ENCODE data around the gene DUSP2. TPM values are rescaled to one million over a fixed set of nuclear protein-coding genes. Genes with fewer than 3 reads are reported as not detected.

The DUSP2 gene
- total and polyA plus RNA-seq, 10 of the 15 experiments (the other 5 are each of a cell fraction or from before 2014, with no cell fraction given) = 9.7 to 212 (median 57.2) TPM

DNA sequence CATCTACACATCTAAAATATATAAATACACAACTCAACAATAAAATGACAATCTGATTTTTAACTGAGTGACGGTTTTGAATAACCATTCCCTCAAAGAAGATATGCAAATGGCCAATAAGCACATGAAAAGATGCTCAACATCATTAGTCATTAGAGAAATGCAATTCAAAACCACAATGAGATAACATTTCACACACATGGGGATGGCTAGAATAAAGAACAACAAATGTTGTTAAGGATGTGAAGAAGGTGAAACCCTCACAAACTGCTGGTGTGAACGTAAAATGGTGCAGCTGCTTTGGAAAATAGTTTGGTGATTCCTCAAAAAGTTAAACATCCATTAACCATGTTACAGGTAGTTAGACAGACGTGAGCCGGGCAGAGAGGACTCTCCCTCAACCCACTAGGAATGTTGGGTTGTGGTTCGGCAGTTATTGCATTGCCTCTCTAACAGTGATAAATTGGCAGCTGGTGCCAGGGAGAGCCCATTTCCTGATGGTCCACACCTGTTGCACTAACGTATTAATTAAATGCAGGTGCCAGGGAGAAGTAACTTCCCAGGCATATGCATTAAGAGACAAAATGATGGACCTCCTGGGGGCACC, 22.3 kb upstream of the DUSP2 start:
- Histone ChIP-seq H3K36me3 (ENCODE audit: control insufficient read depth in 2 of 2, insufficient read depth in 2 of 2, low read length in 1 of 2) (no peaks in the 10 kb centered on the region), H3K27me3 (replicated peaks in 1 of 2; ENCODE audit: control insufficient read depth in 2 of 2, insufficient read depth in 2 of 2, low read length in 1 of 2) (no peaks in the 10 kb centered on the region), H4K20me1 (ENCODE audit: control insufficient read depth, insufficient read depth) (no peaks in the 10 kb centered on the region), H3K4me1 (ENCODE audit: control insufficient read depth, insufficient read depth, low read length) (peaks cover 34% of the 10 kb centered on the region), H3K79me2 (ENCODE audit: control insufficient read depth, insufficient read depth, low read length) (no peaks in the 10 kb centered on the region; the same call in none of the 2 replicates), H2AFZ (ENCODE audit: control insufficient read depth, low read depth, low read length) (no peak overlapping the region; the same call in 1 of the 2 replicates), H3K4me2 (ENCODE audit: control insufficient read depth, insufficient read depth) (no peak overlapping the region), H3K27ac (ENCODE audit: control insufficient read depth, insufficient read depth) (no peak overlapping the region), H3K9me3 (replicated peaks; ENCODE audit: control insufficient read depth, insufficient read depth, low read length) (no peaks in the 10 kb centered on the region; the same call in 2 of the 3 replicates), H3K4me3 (no peak overlapping the region), H3K9ac (ENCODE audit: control insufficient read depth, insufficient read depth, low read length) (no peak overlapping the region)
- CTCF ChIA-PET = interaction anchor here (10.6 kb wide), 1 partner anchor 26 kb away, joined by 535 read pairs; the partner anchor contains the start of genes ASTL and DUSP2
- RAD21 ChIA-PET (ENCODE audit: unreplicated experiment) = interaction anchor here (0.9 to 5.4 kb wide), 5 partner anchors 7 to 175 kb away, joined by 3 to 59 read pairs (median 4); no protein-coding TSS in a partner anchor
- no peak for ATAC-seq
- in situ Hi-C loops (cut with MboI) = no loop called here
- BruUV-seq (replicated peaks) = no TSS peak
- intact Hi-C loops (cut with micrococcal nuclease; ENCODE audit: unreplicated experiment) = no loop called here
- no peak for FAIRE-seq
- WGBS (ENCODE audit: insufficient coverage, insufficient replicate concordance, low lambda C conversion rate, missing lambda C conversion rate) = 52% methylated on average over 6 of the region's 6 CpGs
- POLR2A ChIA-PET = interaction anchor here (0.6 to 6.3 kb wide), 6 partner anchors 11 to 82 kb away, joined by 3 to 80 read pairs (median 3); partner anchors contain the start of gene DUSP2
- SMC1A ChIA-PET (ENCODE audit: uncharacterized antibody, unreplicated experiment) = interaction anchor here (1.1 to 1.9 kb wide), 6 partner anchors 8 to 33 kb away, joined by 3 to 8 read pairs (median 4); no protein-coding TSS in a partner anchor
- no peak for DNase-seq (ENCODE audit: low read depth, low spot score)
- TF ChIP-seq BMI1 (IDR thresholded peaks at IDR 0.05; ENCODE audit: borderline replicate concordance) (no peak), TCF3 (IDR thresholded peaks at IDR 0.05; ENCODE audit: borderline replicate concordance, insufficient read depth, low read depth, low read length) (no peak), EZH2 (IDR thresholded peaks at IDR 0.05; ENCODE audit: borderline replicate concordance, control insufficient read depth, low read depth, low read length) (no peak), SREBF1 (IDR thresholded peaks at IDR 0.05; ENCODE audit: low read length) (no peak), ZNF24 (IDR thresholded peaks at IDR 0.05) (no peak), ASH2L (IDR thresholded peaks at IDR 0.05; ENCODE audit: borderline replicate concordance, low read depth) (no peak), DPF2 (IDR thresholded peaks at IDR 0.05) (0 out of 2 replicates have a peak, but pooled peaks have one; percentile 22), JUNB (IDR thresholded peaks at IDR 0.05) (0 out of 2 replicates have a peak, but pooled peaks have one; percentile 23), ATF7 (IDR thresholded peaks at IDR 0.05; ENCODE audit: low read depth) (peak; percentile 62), EP300 (IDR thresholded peaks at IDR 0.05; ENCODE audit: borderline replicate concordance in 1 of 2, control insufficient read depth in 1 of 2, low read depth in 2 of 2, low read length in 2 of 2) (peak in 1 of 2 experiments; percentile 24; a peak in 1 of 4 replicates), MEF2B (IDR thresholded peaks at IDR 0.05; ENCODE audit: partially characterized antibody, poor library complexity, severe bottlenecking) (peak; percentile 39), IKZF2 (IDR thresholded peaks at IDR 0.05) (peak; percentile 54 to 59; a peak in 2 of 4 replicates), MTA2 (IDR thresholded peaks at IDR 0.05; ENCODE audit: low read depth) (peak; percentile 72), PML (IDR thresholded peaks at IDR 0.05; ENCODE audit: low read length) (no peak)
- TF ChIP-seq, protein P1, sequence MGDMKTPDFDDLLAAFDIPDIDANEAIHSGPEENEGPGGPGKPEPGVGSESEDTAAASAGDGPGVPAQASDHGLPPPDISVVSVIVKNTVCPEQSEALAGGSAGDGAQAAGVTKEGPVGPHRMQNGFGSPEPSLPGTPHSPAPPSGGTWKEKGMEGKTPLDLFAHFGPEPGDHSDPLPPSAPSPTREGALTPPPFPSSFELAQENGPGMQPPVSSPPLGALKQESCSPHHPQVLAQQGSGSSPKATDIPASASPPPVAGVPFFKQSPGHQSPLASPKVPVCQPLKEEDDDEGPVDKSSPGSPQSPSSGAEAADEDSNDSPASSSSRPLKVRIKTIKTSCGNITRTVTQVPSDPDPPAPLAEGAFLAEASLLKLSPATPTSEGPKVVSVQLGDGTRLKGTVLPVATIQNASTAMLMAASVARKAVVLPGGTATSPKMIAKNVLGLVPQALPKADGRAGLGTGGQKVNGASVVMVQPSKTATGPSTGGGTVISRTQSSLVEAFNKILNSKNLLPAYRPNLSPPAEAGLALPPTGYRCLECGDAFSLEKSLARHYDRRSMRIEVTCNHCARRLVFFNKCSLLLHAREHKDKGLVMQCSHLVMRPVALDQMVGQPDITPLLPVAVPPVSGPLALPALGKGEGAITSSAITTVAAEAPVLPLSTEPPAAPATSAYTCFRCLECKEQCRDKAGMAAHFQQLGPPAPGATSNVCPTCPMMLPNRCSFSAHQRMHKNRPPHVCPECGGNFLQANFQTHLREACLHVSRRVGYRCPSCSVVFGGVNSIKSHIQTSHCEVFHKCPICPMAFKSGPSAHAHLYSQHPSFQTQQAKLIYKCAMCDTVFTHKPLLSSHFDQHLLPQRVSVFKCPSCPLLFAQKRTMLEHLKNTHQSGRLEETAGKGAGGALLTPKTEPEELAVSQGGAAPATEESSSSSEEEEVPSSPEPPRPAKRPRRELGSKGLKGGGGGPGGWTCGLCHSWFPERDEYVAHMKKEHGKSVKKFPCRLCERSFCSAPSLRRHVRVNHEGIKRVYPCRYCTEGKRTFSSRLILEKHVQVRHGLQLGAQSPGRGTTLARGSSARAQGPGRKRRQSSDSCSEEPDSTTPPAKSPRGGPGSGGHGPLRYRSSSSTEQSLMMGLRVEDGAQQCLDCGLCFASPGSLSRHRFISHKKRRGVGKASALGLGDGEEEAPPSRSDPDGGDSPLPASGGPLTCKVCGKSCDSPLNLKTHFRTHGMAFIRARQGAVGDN (IDR thresholded peaks at IDR 0.05) = 0 out of 2 replicates have a peak, but pooled peaks have one; percentile 17
- TF ChIP-seq, protein P2, sequence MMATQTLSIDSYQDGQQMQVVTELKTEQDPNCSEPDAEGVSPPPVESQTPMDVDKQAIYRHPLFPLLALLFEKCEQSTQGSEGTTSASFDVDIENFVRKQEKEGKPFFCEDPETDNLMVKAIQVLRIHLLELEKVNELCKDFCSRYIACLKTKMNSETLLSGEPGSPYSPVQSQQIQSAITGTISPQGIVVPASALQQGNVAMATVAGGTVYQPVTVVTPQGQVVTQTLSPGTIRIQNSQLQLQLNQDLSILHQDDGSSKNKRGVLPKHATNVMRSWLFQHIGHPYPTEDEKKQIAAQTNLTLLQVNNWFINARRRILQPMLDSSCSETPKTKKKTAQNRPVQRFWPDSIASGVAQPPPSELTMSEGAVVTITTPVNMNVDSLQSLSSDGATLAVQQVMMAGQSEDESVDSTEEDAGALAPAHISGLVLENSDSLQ (IDR thresholded peaks at IDR 0.05) = peak; percentile 67; the same call in 1 of the 2 replicates
- TF ChIP-seq, protein P3, sequence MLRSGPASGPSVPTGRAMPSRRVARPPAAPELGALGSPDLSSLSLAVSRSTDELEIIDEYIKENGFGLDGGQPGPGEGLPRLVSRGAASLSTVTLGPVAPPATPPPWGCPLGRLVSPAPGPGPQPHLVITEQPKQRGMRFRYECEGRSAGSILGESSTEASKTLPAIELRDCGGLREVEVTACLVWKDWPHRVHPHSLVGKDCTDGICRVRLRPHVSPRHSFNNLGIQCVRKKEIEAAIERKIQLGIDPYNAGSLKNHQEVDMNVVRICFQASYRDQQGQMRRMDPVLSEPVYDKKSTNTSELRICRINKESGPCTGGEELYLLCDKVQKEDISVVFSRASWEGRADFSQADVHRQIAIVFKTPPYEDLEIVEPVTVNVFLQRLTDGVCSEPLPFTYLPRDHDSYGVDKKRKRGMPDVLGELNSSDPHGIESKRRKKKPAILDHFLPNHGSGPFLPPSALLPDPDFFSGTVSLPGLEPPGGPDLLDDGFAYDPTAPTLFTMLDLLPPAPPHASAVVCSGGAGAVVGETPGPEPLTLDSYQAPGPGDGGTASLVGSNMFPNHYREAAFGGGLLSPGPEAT (IDR thresholded peaks at IDR 0.05; ENCODE audit: low read depth) = 0 out of 2 replicates have a peak, but pooled peaks have one; percentile 14

Data from GM12878 (cell line).